Measurements from ENCODE around the gene KCNJ11. TPM values are rescaled to one million over a fixed set of nuclear protein-coding genes. Genes with fewer than 3 reads are reported as not detected.

KCNJ11 gene
- total RNA-seq, 1 donor from 2014 or later: 0.79 TPM

- no peak for TF ChIP-seq CTCF (IDR thresholded peaks at IDR 0.05; ENCODE audit: insufficient read depth, low read length, severe bottlenecking)
- DNase-seq (ENCODE audit: low read depth) (no peak), FAIRE-seq (no peak)
- Histone ChIP-seq H3K27me3 (ENCODE audit: control insufficient read depth, insufficient read depth, low read length) (no peaks in the 10 kb centered on the region), H3K4me3 (ENCODE audit: low read depth, low read length) (no peak overlapping the region), H3K36me3 (ENCODE audit: control insufficient read depth, insufficient read depth, low read length) (no peaks in the 10 kb centered on the region)
These were observed 9.0 kb upstream of the KCNJ11 start for GRCh38 chr11:17397311-17398002.

GRCh38 chr11:17396598-17397310, 8.3 kb upstream of the KCNJ11 start:
- FAIRE-seq: no peak
- H3K27me3 ChIP-seq (ENCODE audit: control insufficient read depth, insufficient read depth, low read length): no peaks in the 10 kb centered on the region
- no peak for TF ChIP-seq CTCF (IDR thresholded peaks at IDR 0.05; ENCODE audit: insufficient read depth, low read length, severe bottlenecking)
- no peak for DNase-seq (ENCODE audit: low read depth)
- no peak overlapping the region for H3K4me3 ChIP-seq (ENCODE audit: low read depth, low read length)
- no peaks in the 10 kb centered on the region for H3K36me3 ChIP-seq (ENCODE audit: control insufficient read depth, insufficient read depth, low read length)

GRCh38 chr11:17395978-17396377, 7.5 kb upstream of the KCNJ11 start:
- no peak overlapping the region for H3K4me3 ChIP-seq (ENCODE audit: low read depth, low read length)

GRCh38 chr11:17395554-17395961, 7.1 kb upstream of the KCNJ11 start:
- DNase-seq (ENCODE audit: low read depth) (no peak), FAIRE-seq (no peak)
- H3K36me3 ChIP-seq (ENCODE audit: control insufficient read depth, insufficient read depth, low read length): no peaks in the 10 kb centered on the region
- no peaks in the 10 kb centered on the region for H3K27me3 ChIP-seq (ENCODE audit: control insufficient read depth, insufficient read depth, low read length)
- H3K4me3 ChIP-seq (ENCODE audit: low read depth, low read length): no peak overlapping the region
- no peak for TF ChIP-seq CTCF (IDR thresholded peaks at IDR 0.05; ENCODE audit: insufficient read depth, low read length, severe bottlenecking)

More at GRCh38 chr11:17395978-17396377, 7.5 kb upstream of the KCNJ11 start:
- no peaks in the 10 kb centered on the region for H3K27me3 ChIP-seq (ENCODE audit: control insufficient read depth, insufficient read depth, low read length)
- no peaks in the 10 kb centered on the region for H3K36me3 ChIP-seq (ENCODE audit: control insufficient read depth, insufficient read depth, low read length)
- no peak for TF ChIP-seq CTCF (IDR thresholded peaks at IDR 0.05; ENCODE audit: insufficient read depth, low read length, severe bottlenecking)
- no peak for FAIRE-seq
- no peak for DNase-seq (ENCODE audit: low read depth)

GRCh38 chr11:17394743-17395390, 6.4 kb upstream of the KCNJ11 start:
- no peaks in the 10 kb centered on the region for H3K27me3 ChIP-seq (ENCODE audit: control insufficient read depth, insufficient read depth, low read length)
- TF ChIP-seq CTCF (IDR thresholded peaks at IDR 0.05; ENCODE audit: insufficient read depth, low read length, severe bottlenecking): no peak
- no peak overlapping the region for H3K4me3 ChIP-seq (ENCODE audit: low read depth, low read length)
- DNase-seq (ENCODE audit: low read depth): no peak
- H3K36me3 ChIP-seq (ENCODE audit: control insufficient read depth, insufficient read depth, low read length): no peaks in the 10 kb centered on the region
- FAIRE-seq: no peak
